Erythroblast (primary cell): ENCODE measurements around the gene CEACAM3.
"Not testable (repeated sequence)": the region's sequence is repeated elsewhere in the genome, so short reads cannot be mapped to it uniquely, and the experiment has no call there.

Experiments
- GATA1 ChIP-seq: IDR thresholded peaks from 2 replicates; pipeline ENCODE4 v1.6.1; 2011; ENCODE audit warnings: low read depth, mild to moderate bottlenecking, control low read depth, low read length, moderate library complexity
- POLR2A ChIP-seq: IDR thresholded peaks from 2 replicates; pipeline ENCODE4 v1.6.1; 2011; ENCODE audit warnings: mild to moderate bottlenecking, low read length

DNA sequence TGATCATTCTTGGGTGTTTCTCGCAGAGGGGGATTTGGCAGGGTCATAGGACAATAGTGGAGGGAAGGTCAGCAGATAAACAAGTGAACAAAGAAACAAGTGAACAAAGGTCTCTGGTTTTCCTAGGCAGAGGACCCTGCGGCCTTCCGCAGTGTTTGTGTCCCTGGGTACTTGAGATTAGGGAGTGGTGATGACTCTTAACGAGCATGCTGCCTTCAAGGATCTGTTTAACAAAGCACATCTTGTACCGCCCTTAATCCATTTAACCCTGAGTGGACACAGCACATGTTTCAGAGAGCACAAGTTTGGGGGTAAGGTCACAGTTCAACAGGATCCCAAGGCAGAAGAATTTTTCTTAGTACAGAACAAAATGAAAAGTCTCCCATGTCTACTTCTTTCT, 28.3 kb upstream of the CEACAM3 start:
- not testable (repeated sequence) for TF ChIP-seq POLR2A, GATA1
